Measurements from ENCODE around the gene UBE2I.
"Not testable (repeated sequence)": the region's sequence is repeated elsewhere in the genome, so short reads cannot be mapped to it uniquely, and the experiment has no call there.

UBE2I gene

DNA sequence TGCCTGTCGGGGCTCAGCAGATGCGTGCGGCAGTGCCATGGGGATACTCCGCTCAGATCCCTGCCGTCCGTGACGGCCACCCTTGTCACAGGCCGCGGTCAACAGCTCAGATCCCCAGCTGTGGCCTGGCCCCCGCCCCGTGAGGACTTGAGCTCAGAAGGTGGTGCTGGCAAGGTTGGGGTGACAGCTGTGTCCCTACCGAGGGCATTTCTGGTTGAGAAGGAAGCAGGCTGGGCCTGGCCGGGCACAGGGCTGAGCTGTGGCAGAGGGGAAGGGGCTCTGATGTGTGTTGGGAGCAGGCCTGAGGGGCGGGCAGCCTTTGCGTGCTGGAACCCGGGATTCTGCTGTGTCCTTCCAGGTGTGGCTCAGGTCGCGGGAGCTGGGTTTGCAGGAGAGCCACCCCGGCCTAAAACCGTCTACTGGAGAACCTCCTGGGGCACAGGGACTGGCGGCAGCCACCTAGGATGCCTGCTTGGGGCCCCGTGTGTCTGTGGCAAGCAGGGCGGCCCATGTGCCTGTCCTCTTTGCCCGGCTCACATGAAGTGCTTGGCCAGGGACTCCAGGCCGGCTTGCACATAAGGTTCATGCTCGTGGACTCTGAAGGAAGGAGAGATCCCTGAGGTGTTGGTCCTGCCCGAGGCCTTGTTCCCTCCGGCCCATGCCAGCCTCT, 5.1 kb downstream of the UBE2I start:
- no peak for DNase-seq

- no peak for DNase-seq
Measured at GRCh38 chr16:1315081-1316032, 5.9 kb downstream of the UBE2I start.

DNA sequence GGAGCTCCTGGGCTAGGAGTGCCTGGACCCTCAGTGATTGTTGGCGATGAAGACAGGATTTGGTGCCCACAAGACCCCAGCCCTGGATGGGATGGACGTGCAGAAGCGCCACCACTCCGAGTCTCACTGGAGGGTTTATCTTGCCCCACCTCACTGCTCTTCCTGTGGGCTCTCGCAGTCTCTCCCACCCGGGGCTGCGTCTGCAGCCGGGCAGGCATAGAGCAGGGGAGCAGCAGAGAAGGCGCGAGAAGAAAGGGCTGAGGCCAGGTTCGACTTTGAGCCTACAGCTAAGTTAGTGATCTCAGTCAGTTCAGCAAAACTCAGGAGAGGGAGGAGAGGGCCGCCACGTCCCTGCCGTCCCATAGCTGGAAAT, 6.6 kb downstream of the UBE2I start:
- DNase-seq: no peak

DNA sequence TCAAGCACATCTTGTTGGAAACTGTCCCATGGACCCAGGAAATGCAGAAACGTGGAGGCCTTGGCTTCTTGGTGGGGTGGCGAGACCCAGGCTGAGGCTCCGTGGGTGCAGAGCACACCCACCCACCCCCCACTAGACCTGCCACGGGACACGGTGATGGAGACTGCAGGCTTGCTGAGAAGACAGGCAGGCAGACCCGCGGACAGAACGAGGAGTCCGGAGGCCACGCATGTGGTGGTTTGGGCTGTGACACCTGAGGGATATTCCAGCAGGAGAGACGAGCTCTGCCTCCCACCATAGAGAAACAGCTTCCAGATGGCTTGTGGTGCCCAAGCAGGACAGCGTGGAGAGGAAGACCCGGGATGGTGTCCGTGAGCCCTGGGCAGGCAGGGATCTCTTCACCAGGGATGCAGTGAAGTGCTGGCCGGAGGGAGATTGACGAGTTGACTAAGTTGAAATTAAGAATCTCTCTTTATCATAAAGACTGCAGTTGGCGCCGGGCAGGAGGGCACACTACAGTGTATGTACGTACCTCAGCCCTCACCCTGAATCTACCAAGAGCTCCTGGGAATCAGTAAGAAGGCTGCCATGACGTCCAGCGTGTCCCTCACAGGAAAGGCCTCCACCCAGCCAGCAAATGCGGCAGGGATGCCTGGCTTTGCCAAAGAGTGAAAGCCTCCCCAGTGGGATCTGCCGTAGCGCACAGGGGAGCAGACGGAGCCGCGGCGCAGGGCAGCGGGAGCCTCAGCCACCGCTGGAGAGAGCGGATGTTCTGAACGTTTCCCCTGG, 8.2 kb downstream of the UBE2I start:
- DNase-seq: no peak

DNA sequence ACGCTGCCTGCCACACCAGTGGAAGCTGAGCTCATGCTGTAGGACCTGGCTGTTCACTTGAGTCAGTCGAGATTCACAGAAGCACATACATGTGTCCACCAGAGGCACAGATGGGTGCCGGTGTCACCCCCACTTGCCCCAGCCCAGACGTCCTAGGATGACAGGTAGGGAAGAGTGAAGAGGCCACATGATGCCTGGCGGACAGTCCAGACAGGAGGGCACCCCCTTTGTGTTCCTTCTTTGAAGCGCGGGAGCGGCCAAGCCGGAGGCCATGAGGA, 8.8 kb downstream of the UBE2I start:
- DNase-seq: no peak

DNA sequence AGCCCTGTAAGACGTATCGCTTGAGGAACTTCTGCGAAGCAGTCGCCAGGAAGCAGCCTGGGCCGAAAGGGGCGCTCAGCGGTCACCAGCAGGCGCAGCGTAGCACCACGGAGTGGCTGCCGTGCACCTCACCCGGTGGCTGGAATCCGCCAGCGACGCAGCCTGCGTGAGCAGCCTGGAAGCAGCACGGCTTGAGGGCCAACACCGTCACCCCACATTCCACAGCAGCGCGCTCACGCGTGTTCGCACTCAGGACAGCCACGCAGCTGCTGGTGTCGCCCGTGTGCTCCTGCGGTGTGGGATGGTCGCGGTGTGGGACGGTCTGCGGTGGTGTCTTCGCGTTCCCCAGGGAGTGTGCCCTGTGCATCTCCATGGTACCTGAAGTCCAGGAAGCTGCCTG, 9.6 kb downstream of the UBE2I start:
- DNase-seq: no peak

- no peak for DNase-seq
Measured at GRCh38 chr16:1320097-1320496, 10.7 kb downstream of the UBE2I start.

DNA sequence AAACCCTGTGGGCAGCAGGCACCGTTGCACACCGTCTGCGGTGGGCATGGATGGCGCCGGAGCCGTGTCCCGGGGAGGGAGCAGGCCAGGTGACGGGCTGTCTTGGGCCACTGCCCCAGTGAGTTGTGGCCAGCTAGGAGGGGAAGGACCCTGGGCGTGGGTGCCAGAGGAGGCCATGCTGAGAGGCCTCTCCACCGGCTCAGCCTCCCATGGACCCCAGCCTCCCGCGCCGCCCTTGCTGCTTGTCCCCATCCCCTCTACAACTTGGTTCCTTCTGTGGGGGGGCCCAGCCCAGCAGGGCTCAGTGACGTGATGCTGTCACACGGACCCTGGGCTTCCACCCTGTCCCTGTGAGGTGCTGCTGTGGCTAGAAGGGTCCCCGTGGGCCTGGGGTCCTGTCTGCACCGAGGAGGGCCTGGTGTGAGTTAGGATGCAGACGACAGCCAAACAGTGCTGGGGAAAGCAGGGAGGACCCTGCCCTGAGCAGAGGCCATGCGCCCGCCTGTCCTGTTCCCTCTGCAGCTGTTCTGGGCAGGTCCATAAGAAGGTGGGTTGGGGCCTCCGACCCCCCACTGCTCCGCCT, 11.3 kb downstream of the UBE2I start:
- no peak for DNase-seq

- DNase-seq: no peak
Measured at GRCh38 chr16:1322407-1322806, 13.0 kb downstream of the UBE2I start.

- DNase-seq: no peak
Measured at GRCh38 chr16:1323296-1324239, 14.1 kb downstream of the UBE2I start.

DNA sequence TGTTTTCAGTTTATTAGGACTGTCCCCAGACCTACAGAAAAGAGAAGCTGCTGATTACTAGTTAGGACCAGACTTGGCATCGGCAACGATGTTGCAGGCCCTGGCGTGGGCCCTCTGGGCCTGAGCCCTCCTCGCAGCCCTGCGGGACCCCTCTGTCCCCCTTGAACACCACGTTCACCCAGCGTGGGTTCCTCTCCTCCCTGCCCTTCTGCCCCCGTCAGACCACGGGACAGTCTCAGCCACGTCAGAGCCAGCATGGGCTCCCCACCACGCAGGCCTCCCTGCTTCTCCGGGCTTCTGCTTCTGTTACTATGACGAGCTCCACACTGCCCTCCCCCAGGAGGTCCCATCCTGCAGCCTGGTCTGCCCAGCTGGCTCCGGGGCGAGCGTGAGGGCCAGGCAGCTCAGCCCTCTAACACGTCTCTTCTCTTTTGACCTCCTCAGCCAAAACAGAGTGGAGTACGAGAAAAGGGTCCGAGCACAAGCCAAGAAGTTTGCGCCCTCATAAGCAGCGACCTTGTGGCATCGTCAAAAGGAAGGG, 14.9 kb downstream of the UBE2I start:
- no peak for DNase-seq

DNA sequence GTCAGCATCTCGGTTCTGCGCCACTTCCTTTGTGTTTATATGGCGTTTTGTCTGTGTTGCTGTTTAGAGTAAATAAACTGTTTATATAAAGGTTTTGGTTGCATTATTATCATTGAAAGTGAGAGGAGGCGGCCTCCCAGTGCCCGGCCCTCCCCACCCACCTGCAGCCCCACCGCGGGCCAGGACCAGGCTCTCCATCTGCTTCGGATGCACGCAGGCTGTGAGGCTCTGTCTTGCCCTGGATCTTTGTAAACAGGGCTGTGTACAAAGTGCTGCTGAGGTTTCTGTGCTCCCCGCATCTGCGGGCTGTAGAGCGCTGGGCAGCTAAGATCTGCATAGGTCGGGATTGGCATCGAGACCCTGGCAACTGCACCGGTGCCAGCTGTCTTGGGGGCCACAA, 15.8 kb downstream of the UBE2I start:
- no peak for DNase-seq

DNA sequence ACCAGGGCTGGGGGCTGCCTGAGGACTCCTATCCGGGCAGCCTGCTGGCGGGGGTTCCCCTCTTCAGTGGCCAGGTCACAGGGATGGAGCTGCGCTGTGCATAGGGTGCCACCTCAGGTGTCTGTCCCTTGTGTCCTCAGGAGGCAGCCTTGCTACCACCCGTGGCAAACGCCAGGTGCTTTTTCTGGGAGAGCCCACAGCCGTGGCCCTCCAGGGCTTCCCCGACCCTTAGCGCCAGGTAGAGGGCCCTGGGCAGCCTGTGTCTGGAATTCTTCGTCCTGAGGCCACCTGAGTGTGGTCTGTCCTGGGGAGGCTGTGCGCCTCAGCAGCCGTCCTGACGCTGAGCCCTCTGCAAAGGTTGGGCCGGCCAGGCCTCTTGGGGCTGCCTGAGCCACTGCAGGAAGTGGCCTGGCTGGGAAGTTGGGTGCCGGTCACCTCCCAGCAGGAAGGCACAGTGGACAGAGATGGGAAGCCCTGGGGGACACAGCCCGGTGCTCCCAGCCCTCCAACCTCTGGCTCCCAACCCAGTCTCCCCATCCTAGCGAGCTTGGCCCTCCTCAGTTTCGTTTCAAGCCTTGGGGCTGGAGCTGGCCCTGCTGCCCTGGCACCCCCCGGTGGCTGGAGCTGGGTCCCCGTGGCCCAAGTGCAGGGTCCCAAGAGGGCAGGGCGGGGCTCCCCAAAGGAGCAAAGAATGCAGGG, 16.4 kb downstream of the UBE2I start:
- no peak for DNase-seq

DNA sequence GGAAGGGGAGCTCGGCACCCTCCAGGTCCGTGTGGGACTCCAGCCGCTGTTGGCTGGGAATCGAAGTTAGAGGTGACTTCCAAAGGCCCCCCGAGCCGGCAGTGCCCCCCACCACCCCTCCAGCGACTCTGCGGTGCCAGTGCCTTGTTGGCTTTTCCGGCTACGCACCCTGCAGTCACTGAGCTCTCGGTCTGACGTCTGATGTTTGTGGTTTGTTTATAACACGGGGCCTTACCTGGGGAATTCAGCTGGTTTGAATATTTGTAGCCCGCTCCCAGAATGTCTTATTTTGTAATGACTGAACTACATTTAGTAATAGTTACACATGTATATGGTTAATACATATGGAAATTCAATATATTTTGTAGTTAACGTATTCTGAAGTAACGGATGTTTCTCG, 17.0 kb downstream of the UBE2I start:
- no peak for DNase-seq

DNA sequence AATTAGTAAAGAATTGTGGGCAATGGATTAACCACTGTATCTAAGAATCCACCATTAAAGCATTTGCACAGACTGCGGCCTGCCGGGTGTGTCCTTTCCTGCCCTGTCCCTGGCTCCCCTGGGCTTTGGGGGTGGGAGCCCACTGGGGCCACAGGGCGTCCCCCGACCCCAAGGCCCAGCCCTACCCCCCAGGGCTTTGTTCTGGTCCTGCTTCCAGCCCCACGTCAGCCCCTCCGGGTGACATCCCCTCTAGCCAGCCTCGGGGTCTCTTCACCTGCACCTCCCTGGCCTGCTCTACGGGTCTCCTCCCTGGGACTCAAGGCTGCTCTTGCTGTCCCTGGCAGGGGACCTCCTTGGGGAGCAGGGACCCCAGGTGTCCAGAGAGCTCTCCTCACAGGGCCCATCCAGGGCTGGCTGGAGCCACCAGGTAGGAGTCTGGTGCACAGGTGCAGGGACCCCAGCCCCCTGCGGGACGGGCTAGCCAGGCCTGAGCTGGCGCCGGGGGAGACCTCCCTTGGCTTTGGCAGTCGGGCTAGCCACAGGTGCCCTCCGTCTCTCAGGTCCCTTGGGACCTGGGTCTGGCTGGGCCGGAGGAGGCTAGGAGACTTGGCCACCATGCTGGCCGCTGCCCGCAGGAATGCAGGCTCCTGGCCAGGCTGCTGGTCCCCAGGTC, 17.6 kb downstream of the UBE2I start:
- no peak for DNase-seq

- DNase-seq: no peak
Measured at GRCh38 chr16:1327619-1327947, 18.1 kb downstream of the UBE2I start.

DNA sequence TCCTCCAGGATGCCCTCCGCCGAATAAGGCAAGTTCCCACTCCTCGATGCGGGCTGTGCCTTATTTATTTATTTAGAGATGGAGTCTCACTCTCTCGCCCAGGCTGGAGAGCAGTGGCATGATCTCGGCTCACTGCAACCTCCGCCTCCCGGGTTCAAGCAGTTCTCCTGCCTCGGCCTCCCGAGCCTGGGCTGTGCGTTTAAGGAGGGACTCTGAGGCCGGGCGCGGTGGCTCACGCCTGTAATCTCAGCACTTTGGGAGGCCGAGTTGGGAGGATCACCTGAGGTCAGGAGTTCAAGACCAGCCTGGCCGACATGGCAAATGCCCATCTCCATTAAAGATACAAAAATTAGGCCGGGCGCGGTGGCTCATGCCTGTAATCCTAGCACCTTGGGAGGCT, 18.7 kb downstream of the UBE2I start:
- not testable (repeated sequence) for DNase-seq

GRCh38 chr16:1328961-1329360, 19.5 kb downstream of the UBE2I start:
- DNase-seq: not testable (repeated sequence)

DNA sequence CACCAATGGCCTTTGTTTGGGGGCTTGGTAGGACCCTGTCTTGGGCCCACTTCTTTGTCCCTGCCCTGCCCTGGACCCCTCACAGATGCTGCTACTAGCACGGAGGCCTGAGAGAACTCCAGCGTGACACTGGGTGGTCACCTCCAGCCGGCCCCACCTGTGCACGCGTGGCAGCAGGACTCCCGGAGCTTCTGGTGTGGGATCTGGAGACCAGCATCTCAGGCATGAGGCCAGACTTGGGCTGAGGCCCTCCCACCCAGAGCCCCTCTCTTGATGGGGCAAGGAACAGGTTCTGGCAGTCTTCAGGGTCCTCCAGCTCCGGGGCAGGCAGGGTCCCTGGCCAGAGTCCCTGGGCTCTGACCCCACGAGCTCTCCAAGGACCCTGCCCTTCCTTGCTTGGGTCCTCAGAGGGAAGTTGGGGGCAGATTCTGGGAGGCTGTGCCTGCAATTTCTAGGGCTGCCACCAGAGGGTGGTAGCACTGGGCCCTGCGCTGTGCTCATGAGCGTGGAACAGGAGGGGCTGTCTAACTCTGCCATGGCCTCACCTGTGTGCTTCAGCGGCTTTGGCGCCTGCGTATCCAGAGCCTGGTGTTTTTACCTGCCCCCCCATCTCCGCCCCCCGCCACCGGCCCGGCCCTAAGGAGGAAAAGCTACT, 21.0 kb downstream of the UBE2I start:
- no peak for DNase-seq
